Skeletal muscle cell (primary cell): ENCODE results near the gene WBP1L.
"Not testable (repeated sequence)": the region's sequence is repeated elsewhere in the genome, so short reads cannot be mapped to it uniquely, and the experiment has no call there.

Experiments
- DNase-seq: peaks from one replicate; pipeline ENCODE4 v3.0.0-alpha.2; 2010; ENCODE audit warnings: low read depth
- H3K4me3 ChIP-seq: 2 replicates; pipeline ENCODE4 v1.5.1; 2011; ENCODE audit warnings: low read depth, mild to moderate bottlenecking, control low read depth, low read length, moderate library complexity

WBP1L gene

GRCh38 chr10:102743588-102744373 is at the start of gene WBP1L:
TSS of gene WBP1L (plus strand) at chr10:102743948. CDS start at chr10:102744054, 106 bp downstream.
- peak within 1 kb of the TSS; percentile 100 for H3K4me3 ChIP-seq
- DNase-seq: peak; percentile 98

GRCh38 chr10:102695401-102695800 is 48.3 kb upstream of the WBP1L start:
- H3K4me3 ChIP-seq, DNase-seq: not testable (repeated sequence)

- DNase-seq: no peak
- no peak overlapping the region for H3K4me3 ChIP-seq
Measured at GRCh38 chr10:102696736-102697135, 47.0 kb upstream of the WBP1L start.

- DNase-seq: no peak
- no peak overlapping the region for H3K4me3 ChIP-seq
Measured at GRCh38 chr10:102698894-102699293, 44.9 kb upstream of the WBP1L start.

- H3K4me3 ChIP-seq: no peak overlapping the region
Measured at GRCh38 chr10:102701272-102701671, 42.5 kb upstream of the WBP1L start.

GRCh38 chr10:102701796-102702195 is 42.0 kb upstream of the WBP1L start:
- no peak overlapping the region for H3K4me3 ChIP-seq
- DNase-seq: no peak

More at GRCh38 chr10:102701272-102701671, 42.5 kb upstream of the WBP1L start:
- no peak for DNase-seq

GRCh38 chr10:102702742-102703141 is 41.0 kb upstream of the WBP1L start:
- no peak overlapping the region for H3K4me3 ChIP-seq
- no peak for DNase-seq

- DNase-seq: no peak
Measured at GRCh38 chr10:102704915-102705314, 38.8 kb upstream of the WBP1L start.

GRCh38 chr10:102705531-102705930 is 38.2 kb upstream of the WBP1L start:
- no peak for DNase-seq
- no peak overlapping the region for H3K4me3 ChIP-seq

More at GRCh38 chr10:102704915-102705314, 38.8 kb upstream of the WBP1L start:
- no peak overlapping the region for H3K4me3 ChIP-seq

GRCh38 chr10:102710609-102711008 is 33.1 kb upstream of the WBP1L start:
- DNase-seq: no peak
- no peak overlapping the region for H3K4me3 ChIP-seq

GRCh38 chr10:102712089-102712488 is 31.7 kb upstream of the WBP1L start:
- no peak overlapping the region for H3K4me3 ChIP-seq
- DNase-seq: no peak

GRCh38 chr10:102712843-102713538 is 30.8 kb upstream of the WBP1L start:
- peak overlapping the region; percentile 97 for H3K4me3 ChIP-seq
- no peak for DNase-seq

GRCh38 chr10:102713539-102713813 is 30.3 kb upstream of the WBP1L start:
- H3K4me3 ChIP-seq: peak overlapping the region; percentile 97
- DNase-seq: no peak

- DNase-seq: peak; percentile 97
- H3K4me3 ChIP-seq: peak within 1 kb of the TSS; percentile 97
Measured at GRCh38 chr10:102713814-102714620, 29.7 kb upstream of the WBP1L start, which contains the start of gene ARL3. TSS of gene ARL3 (minus strand) at chr10:102714397. CDS start at chr10:102714275, 122 bp downstream.

- no peak for DNase-seq
- H3K4me3 ChIP-seq: peak within 1 kb of the TSS; percentile 97
Measured at GRCh38 chr10:102714621-102715455, 28.9 kb upstream of the WBP1L start, which contains the start of gene SFXN2. TSS of gene SFXN2 (plus strand) at chr10:102714636. CDS start at chr10:102726637, 12,001 bp downstream.

GRCh38 chr10:102715880-102716279 is 27.9 kb upstream of the WBP1L start:
- H3K4me3 ChIP-seq: no peak overlapping the region
- DNase-seq: no peak

GRCh38 chr10:102716900-102717565 is 26.7 kb upstream of the WBP1L start:
- H3K4me3 ChIP-seq: not testable (repeated sequence)

GRCh38 chr10:102718220-102718619 is 25.5 kb upstream of the WBP1L start:
- H3K4me3 ChIP-seq: no peak overlapping the region
- peak; percentile 67 for DNase-seq

More at GRCh38 chr10:102716900-102717565, 26.7 kb upstream of the WBP1L start:
- not testable (repeated sequence) for DNase-seq
